Activated CD4-positive, alpha-beta memory T cell treated with anti-CD3 and anti-CD28 coated beads for 36 hours (primary cell): ENCODE results near the gene ISOC2. TPM values are rescaled to one million over a fixed set of nuclear protein-coding genes. Genes with fewer than 3 reads are reported as not detected.
A peak's percentile ranks its signal among the peaks of the same experiment; 100 is the strongest.

Experiments
- CTCF ChIA-PET: fragments of 350-600 bp; sonication (Branson Sonifier 250); formaldehyde crosslinking; loops from one replicate; lab custom pipeline; 2021; ENCODE audit warnings: antibody characterized with exemption, inconsistent platforms; lab: Charles Lee
- POLR2A ChIA-PET: fragments of 350-600 bp; sonication (Branson Sonifier 250); formaldehyde crosslinking; loops from one replicate; lab custom pipeline; 2021; ENCODE audit warnings: antibody characterized with exemption; lab: Charles Lee
- DNase-seq: peaks from one replicate; pipeline ENCODE4 v3.0.0-alpha.2; 2020
- H3K27ac Mint-ChIP-seq: one replicate; pipeline ENCODE4 v1.8.0; 2021; ENCODE audit warnings: mixed read lengths
- H3K27me3 Mint-ChIP-seq: one replicate; pipeline ENCODE4 v1.8.0; 2021; ENCODE audit warnings: mixed read lengths
- H3K36me3 Mint-ChIP-seq: one replicate; pipeline ENCODE4 v1.8.0; 2021; ENCODE audit warnings: mixed read lengths
- H3K4me1 Mint-ChIP-seq: one replicate; pipeline ENCODE4 v1.8.0; 2021; ENCODE audit warnings: low read depth, mixed read lengths
- H3K4me3 Mint-ChIP-seq: one replicate; pipeline ENCODE4 v1.8.0; 2021; ENCODE audit warnings: mild to moderate bottlenecking, mixed read lengths
- H3K9me3 Mint-ChIP-seq: one replicate; pipeline ENCODE4 v1.8.0; 2021; ENCODE audit warnings: mixed read lengths
- intact Hi-C: fragments of 100-400 bp; cut with micrococcal nuclease; formaldehyde crosslinking; loops from one replicate; pipeline ENCODE4 v1.15.1; 2023
- total RNA-seq, 2 experiments: library from RNA; stranded (reverse); gene quantifications; one replicate each; pipeline ENCODE4 v1.2.3, GENCODE V29; 2021

The ISOC2 gene
- total RNA-seq, 2 experiments from 2014 or later: 24.6 to 24.7 TPM

DNA sequence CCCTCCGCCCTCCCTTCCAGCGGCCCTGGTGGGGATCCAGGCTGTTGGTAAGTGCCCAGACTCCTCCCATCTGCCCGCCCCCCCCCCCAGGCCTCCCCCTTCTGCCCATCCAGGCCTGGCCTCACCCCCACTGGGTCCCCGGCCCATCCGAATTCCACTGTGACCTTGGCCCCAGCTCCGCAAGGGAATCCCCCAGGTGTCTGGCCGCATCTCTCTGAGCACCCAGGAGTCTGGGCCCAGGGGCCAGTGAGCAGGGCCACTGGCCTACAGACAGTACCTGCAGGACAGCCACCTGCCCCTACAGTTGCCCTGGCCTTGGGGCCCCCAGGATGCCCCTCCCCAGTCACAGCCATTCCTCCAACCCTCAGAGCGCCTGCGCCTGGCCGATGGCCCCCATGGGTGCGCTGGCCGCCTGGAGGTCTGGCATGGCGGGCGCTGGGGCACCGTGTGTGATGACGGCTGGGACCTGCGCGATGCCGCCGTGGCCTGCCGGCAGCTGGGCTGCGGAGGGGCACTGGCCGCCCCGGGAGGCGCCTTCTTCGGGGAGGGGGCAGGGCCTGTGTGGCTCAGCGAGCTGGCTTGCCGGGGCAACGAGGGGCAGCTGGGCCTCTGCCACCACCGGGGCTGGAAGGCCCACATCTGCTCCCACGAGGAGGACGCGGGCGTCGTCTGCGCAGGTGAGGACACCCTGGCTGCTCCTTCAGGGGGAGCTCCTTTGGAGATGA, 27.7 kb upstream of the ISOC2 start:
- Mint-ChIP-seq H3K27me3 (peaks cover 12% of the 10 kb centered on the region), H3K4me3 (no peak overlapping the region), H3K36me3 (no peaks in the 10 kb centered on the region), H3K27ac (no peak overlapping the region), H3K4me1 (peaks cover 15% of the 10 kb centered on the region), H3K9me3 (no peaks in the 10 kb centered on the region)
- ChIA-PET CTCF (interaction anchor here (3.5 kb wide), 1 partner anchor 22 kb away, joined by 12 read pairs; no protein-coding TSS in a partner anchor), POLR2A (no interaction called here)
- DNase-seq: no peak
- intact Hi-C loops: no loop called here

DNA sequence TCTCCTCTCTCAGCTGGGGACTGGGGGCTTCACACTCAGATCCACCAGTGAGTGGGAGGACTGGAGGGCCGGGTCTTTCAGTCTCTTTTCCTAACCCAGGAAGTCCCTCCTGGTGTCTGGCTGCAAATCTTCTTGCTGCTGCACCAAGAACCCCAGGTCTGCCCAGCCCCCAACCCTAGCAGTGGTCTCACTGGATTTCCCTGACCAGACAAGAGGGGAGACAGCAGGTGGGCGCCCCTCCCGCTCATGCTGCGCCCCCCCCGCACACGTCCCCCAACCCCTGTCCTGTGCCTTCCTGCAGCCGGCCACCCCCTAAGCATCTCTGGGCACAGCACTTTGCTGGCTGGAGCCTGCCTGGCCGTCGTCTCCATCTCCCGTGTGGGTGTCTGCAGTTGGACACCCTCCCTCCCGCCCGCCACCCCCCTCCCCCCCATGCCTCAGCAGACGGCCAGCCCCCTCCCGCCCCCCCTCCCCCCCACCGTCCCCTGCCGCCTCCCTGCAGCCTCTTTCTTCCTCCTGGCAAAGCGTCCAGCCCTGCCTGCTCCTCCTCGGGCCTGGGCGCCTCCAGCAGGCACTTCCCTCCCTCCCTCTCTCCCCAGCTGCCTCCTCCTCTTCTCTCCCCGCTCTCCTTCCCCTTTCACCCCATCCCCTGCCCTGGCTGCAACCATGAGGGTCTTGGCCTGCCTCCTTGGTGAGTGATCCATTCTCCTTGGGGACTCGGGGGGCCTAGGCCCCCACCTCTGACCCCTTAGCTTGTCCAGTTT, 26.7 kb upstream of the ISOC2 start, which contains the start of gene SSC5D:
Gene SSC5D (plus strand): TSS at position 513 of the 764 bp plus-strand sequence. CDS start 154 bp downstream, at position 667.
- peaks cover 15% of the 10 kb centered on the region for H3K4me1 Mint-ChIP-seq
- intact Hi-C loops: no loop called here
- peak within 1 kb of the TSS; percentile 77 for H3K27ac Mint-ChIP-seq
- H3K36me3 Mint-ChIP-seq: no peaks in the 10 kb centered on the region
- no peak for DNase-seq
- ChIA-PET CTCF (interaction anchor here (1.9 to 3.5 kb wide), 2 partner anchors 16 to 21 kb away, joined by 12 to 25 read pairs; no protein-coding TSS in a partner anchor), POLR2A (interaction anchor here (1.3 to 3.4 kb wide), 4 partner anchors 12 to 229 kb away, joined by 4 to 23 read pairs (median 5); partner anchors contain the start of genes PPP6R1, UBE2S and ZNF628)
- no peak within 1 kb of the TSS for H3K4me3 Mint-ChIP-seq
- H3K9me3 Mint-ChIP-seq: no peaks in the 10 kb centered on the region
- H3K27me3 Mint-ChIP-seq: peaks cover 10% of the 10 kb centered on the region

DNA sequence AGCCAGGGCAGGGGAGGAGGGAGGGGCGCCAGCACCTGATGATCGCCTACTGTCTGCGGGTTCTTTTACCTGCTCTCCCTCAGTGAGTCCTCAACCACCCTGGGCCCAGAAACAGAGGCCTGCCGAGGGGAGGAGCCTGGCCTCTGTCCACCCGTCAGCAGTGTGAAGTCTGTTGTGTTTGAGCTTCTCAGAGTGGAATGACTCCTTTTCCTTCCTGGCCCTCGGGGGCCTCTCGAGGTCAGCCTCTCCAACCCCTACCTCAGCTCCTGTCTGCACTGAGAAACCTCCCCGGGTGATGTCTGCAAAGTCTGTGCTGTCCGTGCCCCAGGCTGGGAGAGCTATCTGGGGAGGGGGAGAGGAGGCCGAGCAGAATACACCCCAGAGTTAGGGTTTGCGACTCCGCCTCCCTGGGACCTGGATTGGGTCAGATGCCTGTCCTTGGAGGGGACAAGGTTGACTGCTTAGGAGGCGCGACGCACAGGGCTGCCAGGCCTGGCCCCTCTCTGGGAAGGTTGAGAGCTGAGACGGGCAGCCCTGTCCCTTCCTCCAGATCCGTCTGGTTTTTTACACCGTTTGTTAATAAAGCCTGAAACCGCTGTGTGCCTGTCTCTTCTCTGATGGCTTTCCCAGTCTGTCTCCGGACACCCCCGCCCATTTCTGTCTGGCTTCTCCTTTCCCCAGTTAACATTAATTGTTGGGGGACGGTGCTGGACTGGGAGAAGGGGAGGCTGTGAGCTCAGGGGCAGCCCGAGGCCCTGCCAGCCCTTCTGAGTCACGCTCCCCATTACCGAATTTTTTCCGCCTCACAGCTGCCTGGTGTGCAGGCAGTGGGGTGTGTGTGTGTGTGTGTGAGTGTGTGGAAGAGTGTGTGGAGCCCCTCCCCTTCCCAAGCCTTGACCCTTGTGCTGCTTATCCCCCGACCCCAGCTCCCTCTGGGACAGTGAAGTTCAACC, 25.8 kb upstream of the ISOC2 start:
- H3K4me3 Mint-ChIP-seq: no peak overlapping the region
- peak; percentile 77 for DNase-seq
- peaks cover 15% of the 10 kb centered on the region for H3K4me1 Mint-ChIP-seq
- no peaks in the 10 kb centered on the region for H3K36me3 Mint-ChIP-seq
- intact Hi-C loops: no loop called here
- POLR2A ChIA-PET: interaction anchor here (0.8 to 3.4 kb wide), 5 partner anchors 11 to 228 kb away, joined by 3 to 23 read pairs (median 5); partner anchors contain the start of genes FIZ1, PPP6R1, UBE2S and ZNF628
- H3K9me3 Mint-ChIP-seq: no peaks in the 10 kb centered on the region
- H3K27ac Mint-ChIP-seq: peak overlapping the region; percentile 77
- CTCF ChIA-PET: interaction anchor here (1.1 to 3.5 kb wide), 3 partner anchors 10 to 20 kb away, joined by 4 to 25 read pairs (median 12); partner anchors contain the start of gene ZNF628
- H3K27me3 Mint-ChIP-seq: peaks cover 8% of the 10 kb centered on the region

DNA sequence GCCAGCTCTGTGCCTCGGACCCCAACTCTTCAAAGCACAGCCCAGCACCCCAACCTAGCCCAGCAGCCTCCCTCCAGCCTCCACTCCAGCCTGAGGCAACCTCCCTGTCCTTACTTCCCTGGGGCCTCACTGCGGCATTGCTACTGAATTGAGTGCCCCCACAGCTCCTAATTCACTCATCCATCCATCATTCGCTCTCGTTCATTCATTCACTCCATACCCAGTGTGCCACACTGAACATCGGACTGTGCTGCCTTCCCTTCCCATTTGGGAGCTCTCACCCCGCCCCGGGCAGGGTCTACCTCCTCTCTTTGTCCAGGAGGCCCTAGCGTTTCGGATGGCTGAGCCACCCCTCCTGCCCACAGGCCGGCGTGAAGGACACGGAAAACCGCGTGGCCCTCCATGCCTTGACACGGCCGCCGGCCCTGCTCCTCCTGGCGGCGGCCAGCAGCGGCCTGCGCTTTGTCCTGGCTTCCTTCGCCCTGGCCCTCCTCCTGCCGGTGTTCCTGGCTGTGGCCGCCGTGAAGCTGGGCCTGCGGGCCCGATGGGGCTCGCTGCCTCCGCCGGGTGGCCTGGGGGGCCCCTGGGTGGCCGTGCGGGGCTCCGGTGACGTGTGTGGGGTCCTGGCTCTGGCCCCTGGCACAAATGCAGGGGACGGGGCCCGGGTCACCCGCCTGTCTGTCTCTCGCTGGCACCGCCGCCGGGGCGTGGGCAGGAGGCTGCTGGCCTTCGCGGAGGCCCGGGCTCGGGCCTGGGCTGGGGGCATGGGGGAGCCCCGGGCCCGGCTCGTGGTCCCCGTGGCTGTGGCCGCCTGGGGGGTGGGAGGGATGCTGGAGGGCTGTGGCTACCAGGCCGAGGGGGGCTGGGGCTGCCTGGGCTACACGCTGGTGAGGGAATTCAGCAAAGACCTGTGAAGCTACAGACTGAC, 24.9 kb upstream of the ISOC2 start:
- Mint-ChIP-seq H3K27me3 (peaks cover 3% of the 10 kb centered on the region), H3K4me3 (peak overlapping the region; percentile 71), H3K36me3 (no peaks in the 10 kb centered on the region), H3K4me1 (peaks cover 15% of the 10 kb centered on the region), H3K9me3 (no peaks in the 10 kb centered on the region), H3K27ac (no peak overlapping the region)
- ChIA-PET CTCF (interaction anchor here (1.1 to 3.5 kb wide), 4 partner anchors 9 to 19 kb away, joined by 4 to 26 read pairs (median 12); partner anchors contain the start of gene ZNF628), POLR2A (interaction anchor here (1.9 to 3.4 kb wide), 2 partner anchors 10 to 79 kb away, joined by 5 to 23 read pairs; partner anchors contain the start of genes UBE2S and ZNF628)
- no peak for DNase-seq
- intact Hi-C loops: no loop called here

DNA sequence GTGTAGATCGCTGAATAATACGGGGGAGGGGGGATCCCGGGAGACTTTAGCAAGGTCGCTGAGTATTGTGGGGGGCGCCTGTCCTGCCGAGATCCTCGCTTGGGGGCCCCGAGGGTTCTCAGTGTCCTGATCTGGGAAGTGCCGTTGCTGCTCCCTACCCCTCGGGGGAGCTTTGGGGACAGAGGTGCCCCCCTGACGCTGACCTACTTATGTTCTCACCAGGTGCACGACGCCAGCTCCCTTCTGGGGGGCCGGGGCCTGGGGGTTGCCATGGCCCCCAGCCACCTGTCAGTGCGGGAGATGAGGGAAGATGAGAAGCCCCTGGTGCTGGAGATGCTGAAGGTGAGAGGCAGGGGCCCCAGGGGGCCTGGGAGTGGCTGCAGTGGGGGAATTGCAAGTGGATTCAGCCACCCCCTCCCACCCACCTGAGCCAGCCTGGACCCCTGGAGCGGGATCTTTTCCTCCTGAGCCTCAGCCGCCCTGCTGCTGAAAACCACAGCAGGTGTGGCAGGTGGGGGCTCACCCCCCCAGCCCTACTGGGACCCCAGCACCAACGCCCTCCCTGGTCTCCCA, 24.1 kb upstream of the ISOC2 start:
- no peaks in the 10 kb centered on the region for H3K9me3 Mint-ChIP-seq
- intact Hi-C loops: no loop called here
- H3K27me3 Mint-ChIP-seq: no peaks in the 10 kb centered on the region
- H3K27ac Mint-ChIP-seq: no peak overlapping the region
- ChIA-PET POLR2A (interaction anchor here (0.9 to 3.4 kb wide), 2 partner anchors 9 to 151 kb away, joined by 3 to 23 read pairs; partner anchors contain the start of gene ZNF628), CTCF (interaction anchor here (0.6 to 3.3 kb wide), 3 partner anchors 18 to 345 kb away, joined by 3 to 26 read pairs (median 9); no protein-coding TSS in a partner anchor)
- DNase-seq: no peak
- H3K4me3 Mint-ChIP-seq: peak overlapping the region; percentile 71
- peaks cover 15% of the 10 kb centered on the region for H3K4me1 Mint-ChIP-seq
- H3K36me3 Mint-ChIP-seq: no peaks in the 10 kb centered on the region

DNA sequence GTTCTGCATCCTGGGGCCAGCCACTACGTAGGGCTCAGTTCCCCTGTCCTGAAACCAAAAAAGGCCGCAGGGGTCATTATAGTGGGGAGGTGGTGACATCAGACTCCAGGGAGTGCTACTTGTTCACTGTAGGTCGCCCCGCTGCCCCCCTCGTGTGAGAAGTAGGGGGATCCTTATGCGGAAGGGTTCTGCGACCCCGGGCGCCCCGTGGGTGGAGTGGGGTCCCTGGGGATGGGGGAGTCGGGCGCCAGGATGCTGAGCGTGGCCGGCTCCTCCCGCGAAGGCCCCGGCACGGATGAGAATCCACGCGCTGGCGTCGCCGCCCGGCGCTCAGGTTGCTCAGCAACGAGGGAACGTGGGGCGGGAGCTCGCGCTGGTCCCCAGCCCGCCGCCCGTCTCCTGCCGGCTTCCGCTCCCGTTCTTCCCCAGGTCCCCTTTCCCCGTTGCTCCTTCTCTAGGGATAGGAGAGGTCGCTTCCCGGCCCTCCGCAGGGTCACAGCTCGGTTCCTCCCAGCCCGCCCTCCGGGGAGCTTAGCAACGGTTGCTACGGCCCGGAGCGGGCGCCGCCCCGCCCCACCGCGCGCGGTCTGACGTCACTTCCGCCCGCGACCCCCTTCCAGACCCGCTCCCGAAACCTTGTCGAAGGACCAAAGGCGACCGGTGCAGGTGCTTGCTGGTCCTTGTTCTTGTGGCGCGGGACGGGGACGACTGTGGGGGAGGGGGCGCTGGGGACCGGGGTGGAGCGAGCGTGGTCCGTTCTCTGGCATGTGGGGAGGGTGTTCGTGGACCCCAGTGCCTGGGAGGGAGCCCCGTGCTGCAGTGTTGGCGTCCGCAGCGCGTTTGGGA, 23.4 kb upstream of the ISOC2 start, which contains the start of gene NAT14:
Gene NAT14 (plus strand): TSS at position 596 of the 846 bp plus-strand sequence. CDS start 521 bp downstream, outside the sequence.
- peaks cover 2% of the 10 kb centered on the region for H3K36me3 Mint-ChIP-seq

DNA sequence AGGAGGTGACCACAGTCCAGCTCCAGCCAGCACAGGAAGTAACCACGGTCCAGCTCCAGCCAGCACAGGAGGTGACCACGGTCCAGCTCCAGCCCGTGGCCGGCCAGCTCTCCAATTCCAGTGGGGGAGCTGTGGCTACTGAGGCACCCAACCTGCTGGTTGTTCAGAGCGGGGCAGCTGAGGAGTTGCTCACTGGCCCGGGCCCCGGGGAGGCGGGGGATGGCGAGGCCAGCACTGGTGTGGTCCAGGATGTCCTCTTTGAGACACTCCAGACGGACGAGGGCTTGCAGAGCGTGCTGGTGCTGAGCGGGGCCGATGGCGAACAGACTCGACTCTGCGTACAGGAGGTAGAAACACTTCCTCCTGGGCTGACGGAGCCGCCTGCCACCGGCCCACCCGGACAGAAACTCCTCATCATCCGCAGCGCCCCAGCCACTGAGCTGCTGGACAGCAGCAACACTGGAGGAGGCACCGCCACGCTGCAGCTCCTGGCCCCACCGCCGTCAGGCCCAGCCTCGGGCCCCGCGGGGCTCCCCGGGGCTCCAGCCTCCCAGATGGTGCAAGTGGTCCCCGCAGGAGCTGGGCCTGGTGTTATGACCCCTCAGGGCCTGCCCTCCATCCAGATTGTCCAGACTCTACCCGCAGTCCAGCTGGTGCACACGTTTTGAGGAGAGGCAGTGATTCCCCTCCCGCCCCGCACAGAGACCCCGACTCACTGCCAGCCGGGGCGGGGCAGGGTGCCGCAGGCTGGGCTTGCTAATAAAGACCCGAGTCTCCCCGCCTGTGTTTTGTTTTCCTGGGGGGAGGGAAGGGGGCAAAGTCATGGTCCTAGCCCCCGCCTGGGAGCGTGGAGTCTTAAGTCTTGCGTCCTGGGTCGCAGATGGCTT, 22.5 kb upstream of the ISOC2 start:
- ChIA-PET CTCF (interaction anchor here (1.7 to 3.3 kb wide), 2 partner anchors 16 to 20 kb away, joined by 9 to 26 read pairs; no protein-coding TSS in a partner anchor), POLR2A (interaction anchor here (3.4 kb wide), 1 partner anchor 7 kb away, joined by 23 read pairs; the partner anchor contains the start of gene ZNF628)
- no peaks in the 10 kb centered on the region for H3K9me3 Mint-ChIP-seq
- no peaks in the 10 kb centered on the region for H3K27me3 Mint-ChIP-seq
- peaks cover 20% of the 10 kb centered on the region for H3K4me1 Mint-ChIP-seq
- DNase-seq: no peak
- H3K4me3 Mint-ChIP-seq: peak overlapping the region; percentile 60
- H3K36me3 Mint-ChIP-seq: peaks cover 2% of the 10 kb centered on the region
- intact Hi-C loops: no loop called here
- H3K27ac Mint-ChIP-seq: no peak overlapping the region

More for the DNA sequence above, 23.4 kb upstream of the ISOC2 start, which contains the start of gene NAT14:
- Mint-ChIP-seq H3K4me3 (peak within 1 kb of the TSS; percentile 71), H3K9me3 (no peaks in the 10 kb centered on the region), H3K4me1 (peaks cover 17% of the 10 kb centered on the region), H3K27ac (no peak within 1 kb of the TSS), H3K27me3 (no peaks in the 10 kb centered on the region)
- DNase-seq: peak; percentile 67
- POLR2A ChIA-PET: interaction anchor here (0.9 to 3.4 kb wide), 2 partner anchors 8 to 151 kb away, joined by 3 to 23 read pairs; partner anchors contain the start of gene ZNF628
- intact Hi-C loops: no loop called here
- CTCF ChIA-PET: interaction anchor here (0.6 to 3.3 kb wide), 3 partner anchors 17 to 344 kb away, joined by 3 to 26 read pairs (median 9); no protein-coding TSS in a partner anchor

DNA sequence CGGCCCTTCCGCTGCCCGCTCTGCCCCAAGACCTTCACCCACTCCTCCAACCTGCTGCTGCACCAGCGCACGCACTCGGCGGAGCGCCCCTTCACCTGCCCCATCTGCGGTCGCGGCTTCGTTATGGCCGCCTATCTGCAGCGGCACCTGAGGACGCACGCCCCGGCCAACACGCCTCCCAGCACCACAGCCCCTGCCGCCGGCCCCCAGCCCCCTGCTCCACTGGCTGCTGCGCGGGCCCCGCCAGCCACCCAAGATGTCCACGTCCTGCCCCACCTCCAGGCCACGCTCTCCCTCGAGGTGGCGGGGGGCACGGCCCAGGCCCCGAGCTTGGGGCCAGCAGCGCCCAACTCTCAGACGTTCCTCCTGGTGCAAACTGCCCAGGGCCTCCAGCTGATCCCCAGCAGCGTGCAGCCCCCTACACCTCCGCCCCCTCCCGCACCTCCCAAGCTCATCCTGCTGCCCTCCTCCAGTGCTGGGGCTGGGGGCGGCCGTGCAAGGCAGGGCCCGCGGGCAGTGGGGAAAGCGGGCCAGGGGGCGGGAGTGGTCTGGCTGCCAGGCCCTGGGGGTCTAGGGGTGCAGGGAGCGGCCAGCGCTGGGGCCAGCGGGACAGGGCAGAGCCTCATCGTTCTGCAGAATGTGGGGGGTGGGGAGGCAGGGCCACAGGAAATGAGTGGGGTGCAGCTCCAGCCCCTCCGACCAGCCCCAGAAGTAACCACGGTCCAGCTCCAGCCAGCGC, 21.7 kb upstream of the ISOC2 start:
- DNase-seq: no peak
- peaks cover 2% of the 10 kb centered on the region for H3K36me3 Mint-ChIP-seq

More for the DNA sequence above, 21.7 kb upstream of the ISOC2 start:
- Mint-ChIP-seq H3K9me3 (no peaks in the 10 kb centered on the region), H3K27ac (no peak overlapping the region), H3K27me3 (no peaks in the 10 kb centered on the region), H3K4me1 (peaks cover 25% of the 10 kb centered on the region), H3K4me3 (no peak overlapping the region)
- ChIA-PET CTCF (interaction anchor here (3.3 kb wide), 1 partner anchor 21 kb away, joined by 26 read pairs; no protein-coding TSS in a partner anchor), POLR2A (no interaction called here)
- intact Hi-C loops: no loop called here
